Loucy (cell line): Measurements from ENCODE around the gene IFT88.

ENCODE experiments used
- H2AFZ ChIP-seq: fragments of 200-600 bp; sonication (generic); 2 replicates; pipeline ENCODE4 v1.6.0; 2016; ENCODE audit warnings: antibody characterized with exemption, mild to moderate bottlenecking, low read length, moderate library complexity
- H3F3A ChIP-seq: fragments of 200-600 bp; 2 replicates; pipeline ENCODE4 v1.6.0; 2016; ENCODE audit warnings: antibody characterized with exemption, low read depth, mild to moderate bottlenecking
- H3K27me3 ChIP-seq: fragments of 200-600 bp; sonication (generic); 2 replicates; pipeline ENCODE4 v1.6.1; 2014; ENCODE audit warnings: low read length, mild to moderate bottlenecking; ENCODE audit not compliant: insufficient read depth, poor library complexity, severe bottlenecking
- H3K36me3 ChIP-seq: fragments of 200-600 bp; sonication (generic); 2 replicates; pipeline ENCODE4 v1.6.1; 2016; ENCODE audit warnings: low read length; ENCODE audit not compliant: insufficient read depth
- H3K4me1 ChIP-seq: fragments of 200-600 bp; sonication (generic); 2 replicates; pipeline ENCODE4 v1.5.1; 2014; ENCODE audit warnings: low read length, mild to moderate bottlenecking; ENCODE audit not compliant: insufficient read depth, poor library complexity, severe bottlenecking
- H3K4me2 ChIP-seq: fragments of 200-600 bp; sonication (generic); 2 replicates; pipeline ENCODE4 v1.6.0; 2014; ENCODE audit warnings: antibody characterized with exemption, low read length, low read depth, mild to moderate bottlenecking; ENCODE audit not compliant: poor library complexity, severe bottlenecking
- H3K4me3 ChIP-seq: fragments of 200-600 bp; sonication (generic); 2 replicates; pipeline ENCODE4 v1.5.1; 2014; ENCODE audit warnings: low read length, mild to moderate bottlenecking, mixed read lengths; ENCODE audit not compliant: poor library complexity, severe bottlenecking
- H3K79me2 ChIP-seq: fragments of 200-600 bp; sonication (generic); 2 replicates; pipeline ENCODE4 v1.6.1; 2014; ENCODE audit warnings: low read length; ENCODE audit not compliant: insufficient read depth
- H3K9ac ChIP-seq: fragments of 200-600 bp; sonication (generic); 2 replicates; pipeline ENCODE4 v1.6.0; 2014; ENCODE audit warnings: mild to moderate bottlenecking, low read depth, low read length, moderate library complexity; ENCODE audit not compliant: poor library complexity, severe bottlenecking
- H3K9me2 ChIP-seq: fragments of 200-600 bp; sonication (generic); replicated peaks from 2 replicates; pipeline ENCODE4 v1.6.1; 2016; ENCODE audit warnings: low read depth, low read length, mixed read lengths
- H3K9me3 ChIP-seq: fragments of 200-600 bp; sonication (generic); 2 replicates; pipeline ENCODE4 v1.6.1; 2014; ENCODE audit warnings: mild to moderate bottlenecking, antibody characterized with exemption, low read length, low read depth; ENCODE audit not compliant: insufficient read depth
- H4K20me1 ChIP-seq: fragments of 200-600 bp; sonication (generic); 2 replicates; pipeline ENCODE4 v1.6.0; 2014; ENCODE audit warnings: antibody characterized with exemption, low read length, mild to moderate bottlenecking; ENCODE audit not compliant: insufficient read depth, poor library complexity, severe bottlenecking
- CTCF ChIP-seq: fragments of 200-600 bp; sonication (generic); conservative IDR thresholded peaks from 2 replicates; pipeline ENCODE4 v1.5.1; 2014; ENCODE audit warnings: mild to moderate bottlenecking, antibody characterized with exemption, low read length
- EZH2phosphoT487 ChIP-seq: fragments of 200-600 bp; IDR thresholded peaks from 2 replicates; pipeline ENCODE4 v1.6.1; 2018; ENCODE audit warnings: antibody characterized with exemption, mild to moderate bottlenecking, moderate library complexity, borderline replicate concordance

Gene IFT88

GRCh38 chr13:20647758-20648157 lies 80.8 kb downstream of the IFT88 start:
- Histone ChIP-seq H3K4me3 (no peak overlapping the region), H3K79me2 (no peaks in the 10 kb centered on the region), H3K36me3 (no peaks in the 10 kb centered on the region), H3K4me1 (peaks cover 3% of the 10 kb centered on the region), H3K27me3 (no peaks in the 10 kb centered on the region), H3K9me2 (no peaks in the 10 kb centered on the region), H3F3A (no peaks in the 10 kb centered on the region), H2AFZ (no peak overlapping the region), H4K20me1 (no peaks in the 10 kb centered on the region), H3K9me3 (no peaks in the 10 kb centered on the region; the same call in 1 of the 2 replicates), H3K4me2 (no peak overlapping the region), H3K9ac (no peak overlapping the region)
- TF ChIP-seq CTCF (no peak), EZH2phosphoT487 (no peak)

- H3K9me2 ChIP-seq: no peaks in the 10 kb centered on the region
- no peak overlapping the region for H2AFZ ChIP-seq
- H4K20me1 ChIP-seq: no peaks in the 10 kb centered on the region
Measured at GRCh38 chr13:20652946-20653345, 86.0 kb downstream of the IFT88 start.

GRCh38 chr13:20654156-20654555 lies 87.2 kb downstream of the IFT88 start:
- Histone ChIP-seq H3K9me2 (no peaks in the 10 kb centered on the region), H3K4me3 (no peak overlapping the region), H4K20me1 (no peaks in the 10 kb centered on the region), H3K9me3 (no peaks in the 10 kb centered on the region), H3K27me3 (no peaks in the 10 kb centered on the region), H3K36me3 (no peaks in the 10 kb centered on the region), H3K4me1 (peaks cover 3% of the 10 kb centered on the region), H3K4me2 (no peak overlapping the region), H3K79me2 (no peaks in the 10 kb centered on the region), H2AFZ (no peak overlapping the region), H3F3A (no peaks in the 10 kb centered on the region), H3K9ac (no peak overlapping the region)
- TF ChIP-seq EZH2phosphoT487 (no peak), CTCF (no peak)

More at GRCh38 chr13:20652946-20653345, 86.0 kb downstream of the IFT88 start:
- peaks cover 3% of the 10 kb centered on the region for H3K4me1 ChIP-seq
- no peak for TF ChIP-seq CTCF
- TF ChIP-seq EZH2phosphoT487: no peak
- no peaks in the 10 kb centered on the region for H3K9me3 ChIP-seq
- H3K27me3 ChIP-seq: no peaks in the 10 kb centered on the region
- no peak overlapping the region for H3K9ac ChIP-seq
- no peak overlapping the region for H3K4me2 ChIP-seq
- no peaks in the 10 kb centered on the region for H3K36me3 ChIP-seq
- H3K79me2 ChIP-seq: no peaks in the 10 kb centered on the region
- no peak overlapping the region for H3K4me3 ChIP-seq
- no peaks in the 10 kb centered on the region for H3F3A ChIP-seq
